ENCODE measurements around the gene SOS1.

SOS1 gene

GRCh38 chr2:39007875-39008504 lies 112.9 kb downstream of the SOS1 start:
- peaks cover 10% of the 10 kb centered on the region for H3K4me1 Mint-ChIP-seq
- peak overlapping the region; percentile 80 for H3K27ac Mint-ChIP-seq
- H3K4me3 Mint-ChIP-seq = no peak overlapping the region
- no peaks in the 10 kb centered on the region for H3K27me3 Mint-ChIP-seq
- H3K9me3 Mint-ChIP-seq = no peaks in the 10 kb centered on the region
- no peak for ATAC-seq
- peaks cover 52% of the 10 kb centered on the region for H3K36me3 Mint-ChIP-seq (ENCODE audit: low read depth)
- DNase-seq = no peak

- no peak overlapping the region for H3K4me3 Mint-ChIP-seq
Measured at GRCh38 chr2:39000552-39000951, 120.3 kb downstream of the SOS1 start.

GRCh38 chr2:38997781-38998180 lies 123.1 kb downstream of the SOS1 start:
- Mint-ChIP-seq H3K9me3 (no peaks in the 10 kb centered on the region), H3K27me3 (no peaks in the 10 kb centered on the region), H3K36me3 (ENCODE audit: low read depth) (peaks cover 39% of the 10 kb centered on the region), H3K4me3 (no peak overlapping the region), H3K4me1 (peaks cover 4% of the 10 kb centered on the region), H3K27ac (no peak overlapping the region)
- no peak for ATAC-seq
- DNase-seq = no peak

More at GRCh38 chr2:39000552-39000951, 120.3 kb downstream of the SOS1 start:
- DNase-seq (no peak), ATAC-seq (no peak)
- no peaks in the 10 kb centered on the region for H3K27me3 Mint-ChIP-seq
- H3K36me3 Mint-ChIP-seq (ENCODE audit: low read depth) = peaks cover 40% of the 10 kb centered on the region
- H3K27ac Mint-ChIP-seq = no peak overlapping the region
- no peaks in the 10 kb centered on the region for H3K4me1 Mint-ChIP-seq
- no peaks in the 10 kb centered on the region for H3K9me3 Mint-ChIP-seq

- no peak overlapping the region for H3K4me3 Mint-ChIP-seq
- no peak overlapping the region for H3K27ac Mint-ChIP-seq
- DNase-seq (no peak), ATAC-seq (no peak)
- H3K27me3 Mint-ChIP-seq = no peaks in the 10 kb centered on the region
- peaks cover 25% of the 10 kb centered on the region for H3K36me3 Mint-ChIP-seq (ENCODE audit: low read depth)
- no peaks in the 10 kb centered on the region for H3K9me3 Mint-ChIP-seq
- H3K4me1 Mint-ChIP-seq = peaks cover 4% of the 10 kb centered on the region
Measured at GRCh38 chr2:38991899-38992298, 129.0 kb downstream of the SOS1 start.

GRCh38 chr2:38988716-38989115 lies 132.1 kb downstream of the SOS1 start:
- Mint-ChIP-seq H3K27me3 (no peaks in the 10 kb centered on the region), H3K4me3 (no peak overlapping the region), H3K9me3 (no peaks in the 10 kb centered on the region), H3K4me1 (peaks cover 2% of the 10 kb centered on the region), H3K36me3 (ENCODE audit: low read depth) (peaks cover 29% of the 10 kb centered on the region), H3K27ac (no peak overlapping the region)
- ATAC-seq (no peak), DNase-seq (no peak)

- ATAC-seq (no peak), DNase-seq (no peak)
- Mint-ChIP-seq H3K36me3 (ENCODE audit: low read depth) (peaks cover 23% of the 10 kb centered on the region), H3K9me3 (no peaks in the 10 kb centered on the region), H3K27me3 (no peaks in the 10 kb centered on the region), H3K27ac (no peak overlapping the region), H3K4me3 (no peak overlapping the region), H3K4me1 (no peaks in the 10 kb centered on the region)
Measured at GRCh38 chr2:38982498-38982897, 138.4 kb downstream of the SOS1 start.

DNA sequence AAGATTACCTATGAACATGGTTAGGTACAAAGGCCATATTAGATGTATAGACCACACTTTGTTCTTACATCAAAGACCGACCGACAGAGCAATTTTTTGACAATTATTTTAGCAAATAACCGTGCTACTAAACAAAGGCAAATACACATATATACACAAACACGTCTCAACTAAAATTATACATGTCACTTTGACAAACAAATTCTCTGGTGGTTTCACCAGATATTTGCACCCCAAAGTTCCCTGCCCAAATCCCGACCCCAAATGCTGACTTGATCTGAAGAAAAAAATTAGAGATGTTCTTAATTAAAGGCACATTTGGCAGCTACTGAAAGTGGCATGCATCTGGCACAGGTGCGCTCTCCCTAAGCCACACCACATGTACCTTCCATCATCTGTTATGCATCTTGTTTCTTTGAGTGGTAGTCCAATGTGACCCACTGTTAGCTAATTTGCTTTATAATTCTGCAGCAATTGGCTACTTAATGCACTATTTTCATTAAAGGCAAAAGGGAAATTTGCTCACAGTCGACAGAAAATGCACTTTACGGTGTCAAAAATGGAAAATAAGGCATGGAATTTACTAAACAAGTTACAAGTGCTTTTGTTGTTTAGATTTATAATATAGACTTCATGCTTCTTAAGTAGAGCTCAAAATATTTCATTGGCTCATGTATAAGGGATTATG lies 139.0 kb downstream of the SOS1 start:
- ATAC-seq (no peak), DNase-seq (no peak)
- Mint-ChIP-seq H3K9me3 (no peaks in the 10 kb centered on the region), H3K4me1 (no peaks in the 10 kb centered on the region), H3K27ac (no peak overlapping the region), H3K4me3 (no peak overlapping the region), H3K27me3 (no peaks in the 10 kb centered on the region), H3K36me3 (ENCODE audit: low read depth) (peaks cover 20% of the 10 kb centered on the region)

GRCh38 chr2:38981003-38981669 lies 139.7 kb downstream of the SOS1 start:
- Mint-ChIP-seq H3K36me3 (ENCODE audit: low read depth) (peaks cover 18% of the 10 kb centered on the region), H3K27ac (no peak overlapping the region), H3K4me1 (no peaks in the 10 kb centered on the region), H3K27me3 (no peaks in the 10 kb centered on the region), H3K9me3 (no peaks in the 10 kb centered on the region), H3K4me3 (no peak overlapping the region)
- DNase-seq (no peak), ATAC-seq (no peak)

GRCh38 chr2:38978908-38979307 lies 141.9 kb downstream of the SOS1 start:
- Mint-ChIP-seq H3K9me3 (no peaks in the 10 kb centered on the region), H3K36me3 (ENCODE audit: low read depth) (peaks cover 6% of the 10 kb centered on the region), H3K4me3 (no peak overlapping the region), H3K4me1 (no peaks in the 10 kb centered on the region), H3K27ac (no peak overlapping the region), H3K27me3 (no peaks in the 10 kb centered on the region)
- no peak for ATAC-seq
- DNase-seq = no peak

DNA sequence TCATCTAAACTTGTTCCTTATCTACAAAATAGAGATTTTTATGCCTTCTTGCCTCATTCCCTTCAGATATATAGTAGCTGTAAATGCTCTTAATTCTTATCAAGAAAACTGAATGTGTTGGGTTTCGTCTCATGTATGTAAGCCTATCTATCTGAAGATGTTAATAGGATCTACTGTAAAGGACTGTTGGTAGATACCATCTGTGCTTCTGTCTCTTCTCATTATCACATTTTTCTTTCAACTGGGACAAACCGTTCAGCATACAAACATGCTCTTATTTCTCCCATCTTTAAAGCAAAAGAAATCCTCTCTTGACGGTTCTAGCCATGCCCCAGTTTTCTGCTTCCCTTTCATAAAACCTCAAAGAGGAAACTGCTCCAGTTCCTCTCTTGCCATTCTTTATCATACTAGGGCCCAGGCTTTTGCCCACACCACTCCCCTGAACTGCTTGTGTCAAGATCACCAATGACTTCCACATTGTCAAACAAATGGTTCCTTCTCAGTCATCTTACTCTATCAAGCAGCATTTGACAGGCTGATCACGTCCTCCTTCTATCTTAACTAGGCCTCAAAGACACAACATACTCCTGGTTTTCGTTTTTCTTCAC lies 142.5 kb downstream of the SOS1 start:
- no peak overlapping the region for H3K4me3 Mint-ChIP-seq
- H3K36me3 Mint-ChIP-seq (ENCODE audit: low read depth) = peaks cover 2% of the 10 kb centered on the region
- H3K27ac Mint-ChIP-seq = no peak overlapping the region
- no peaks in the 10 kb centered on the region for H3K9me3 Mint-ChIP-seq
- no peaks in the 10 kb centered on the region for H3K4me1 Mint-ChIP-seq
- ATAC-seq = no peak
- DNase-seq = no peak
- no peaks in the 10 kb centered on the region for H3K27me3 Mint-ChIP-seq

DNA sequence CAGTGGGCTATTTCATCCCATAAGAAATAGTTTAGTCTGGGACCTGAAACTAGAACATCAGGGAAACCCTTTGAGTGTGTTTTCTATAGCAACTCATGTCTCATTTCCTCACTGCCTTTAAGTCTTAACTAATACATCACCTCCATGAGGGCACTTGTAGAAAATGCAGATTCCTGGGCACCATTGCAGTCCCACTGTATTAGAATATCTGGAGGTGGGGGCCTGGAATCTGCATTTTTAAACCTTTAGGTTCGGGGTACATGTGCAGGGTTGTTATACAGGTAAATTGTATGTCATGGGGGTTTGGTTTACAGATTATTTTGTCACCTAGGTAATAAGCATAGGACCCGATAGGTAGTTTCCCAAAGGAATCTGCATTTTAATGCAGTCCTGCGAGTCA lies 143.8 kb downstream of the SOS1 start:
- no peaks in the 10 kb centered on the region for H3K4me1 Mint-ChIP-seq
- ATAC-seq = no peak
- H3K36me3 Mint-ChIP-seq (ENCODE audit: low read depth) = no peaks in the 10 kb centered on the region
- H3K4me3 Mint-ChIP-seq = no peak overlapping the region
- no peak for DNase-seq
- no peak overlapping the region for H3K27ac Mint-ChIP-seq
- no peaks in the 10 kb centered on the region for H3K9me3 Mint-ChIP-seq
- no peaks in the 10 kb centered on the region for H3K27me3 Mint-ChIP-seq

DNA sequence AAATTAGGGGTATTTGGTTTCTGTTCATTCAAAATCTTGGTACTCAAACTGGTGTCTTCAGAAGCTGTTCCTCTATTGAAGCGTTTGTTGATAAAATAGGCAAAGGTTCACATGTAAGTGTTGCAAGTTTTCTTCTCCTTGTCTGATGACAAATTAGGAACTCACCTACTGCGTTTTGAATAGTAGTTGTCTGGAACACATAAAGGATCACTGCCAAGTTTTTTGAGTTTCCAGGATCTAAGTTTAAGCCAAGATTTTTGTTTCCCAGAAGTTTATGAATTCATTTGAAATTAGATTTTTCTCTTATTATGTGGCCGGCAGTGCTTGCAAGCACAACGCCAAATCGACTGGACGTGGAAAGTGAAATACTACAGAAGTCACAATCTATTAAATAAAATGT lies 145.8 kb downstream of the SOS1 start:
- Mint-ChIP-seq H3K27ac (no peak overlapping the region), H3K36me3 (ENCODE audit: low read depth) (no peaks in the 10 kb centered on the region), H3K4me1 (no peaks in the 10 kb centered on the region), H3K9me3 (no peaks in the 10 kb centered on the region), H3K4me3 (no peak overlapping the region), H3K27me3 (no peaks in the 10 kb centered on the region)
- ATAC-seq = no peak
- no peak for DNase-seq

DNA sequence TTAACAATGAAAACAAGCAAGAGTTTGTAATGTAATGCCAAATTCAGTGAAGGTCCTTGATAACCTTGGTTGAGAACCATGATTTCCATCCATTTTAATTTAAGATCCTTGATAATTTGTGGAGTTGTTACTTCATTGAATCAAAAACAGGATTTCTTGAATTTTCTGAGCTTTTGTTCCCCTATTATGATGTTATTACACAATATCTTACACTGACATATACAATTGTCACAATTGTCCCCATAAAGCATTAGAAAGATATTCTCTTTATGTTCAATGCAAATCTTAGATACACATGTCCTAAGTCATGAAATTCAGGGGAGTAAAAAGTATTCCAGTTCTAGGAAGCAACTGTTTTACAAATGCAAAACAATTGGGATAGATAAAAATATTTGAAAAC lies 147.6 kb downstream of the SOS1 start:
- DNase-seq = no peak
- Mint-ChIP-seq H3K4me1 (no peaks in the 10 kb centered on the region), H3K4me3 (no peak overlapping the region), H3K27me3 (peaks cover 1% of the 10 kb centered on the region), H3K9me3 (no peaks in the 10 kb centered on the region), H3K36me3 (ENCODE audit: low read depth) (no peaks in the 10 kb centered on the region), H3K27ac (no peak overlapping the region)
- ATAC-seq = no peak

- ATAC-seq = no peak
- Mint-ChIP-seq H3K27me3 (peaks cover 1% of the 10 kb centered on the region), H3K36me3 (ENCODE audit: low read depth) (no peaks in the 10 kb centered on the region)
Measured at GRCh38 chr2:38971377-38971776, 149.5 kb downstream of the SOS1 start.

DNA sequence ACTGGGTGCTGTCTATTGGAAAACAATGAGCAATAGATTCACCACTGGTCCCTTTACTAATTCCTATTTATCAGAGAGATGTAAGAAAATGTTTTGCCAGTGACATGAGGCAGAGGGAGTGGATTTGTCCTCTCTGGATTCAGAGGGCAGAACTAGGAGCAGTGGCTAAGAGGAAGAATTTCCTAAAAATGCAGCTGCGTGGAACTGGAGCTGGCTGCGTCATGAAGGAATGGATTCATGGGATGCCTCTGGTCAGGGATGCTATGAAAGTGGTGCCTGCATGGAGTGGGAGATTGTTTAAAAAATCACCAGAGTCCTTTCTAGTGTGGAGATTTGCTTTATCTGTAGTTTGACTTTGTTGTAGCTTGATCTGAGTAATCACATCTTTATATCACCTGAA lies 152.8 kb downstream of the SOS1 start:
- no peak overlapping the region for H3K27ac Mint-ChIP-seq
- DNase-seq (no peak), ATAC-seq (no peak)
- no peaks in the 10 kb centered on the region for H3K9me3 Mint-ChIP-seq
- H3K27me3 Mint-ChIP-seq = peaks cover 3% of the 10 kb centered on the region
- no peaks in the 10 kb centered on the region for H3K36me3 Mint-ChIP-seq (ENCODE audit: low read depth)
- no peaks in the 10 kb centered on the region for H3K4me1 Mint-ChIP-seq
- no peak overlapping the region for H3K4me3 Mint-ChIP-seq

More at GRCh38 chr2:38971377-38971776, 149.5 kb downstream of the SOS1 start:
- Mint-ChIP-seq H3K4me3 (no peak overlapping the region), H3K9me3 (no peaks in the 10 kb centered on the region), H3K27ac (no peak overlapping the region), H3K4me1 (no peaks in the 10 kb centered on the region)
- no peak for DNase-seq
